Breast epithelium (tissue), 3 donors: ENCODE measurements around the gene ELAVL1.

Experiments used
- POLR2A ChIP-seq: fragments of 450-650 bp; IDR thresholded peaks from one replicate; pipeline ENCODE4 v1.6.1; 2016; ENCODE audit warnings: antibody characterized with exemption, mild to moderate bottlenecking, moderate library complexity
- TF ChIP-seq, protein P1 (sequence below), 3 donors: fragments of 450-650 bp; IDR thresholded peaks; one replicate each; pipeline ENCODE4 v1.5.1; 2016 to 2017; ENCODE audit warnings: antibody characterized with exemption in 3 of 3, mild to moderate bottlenecking in 3 of 3, moderate library complexity in 3 of 3

DNA sequence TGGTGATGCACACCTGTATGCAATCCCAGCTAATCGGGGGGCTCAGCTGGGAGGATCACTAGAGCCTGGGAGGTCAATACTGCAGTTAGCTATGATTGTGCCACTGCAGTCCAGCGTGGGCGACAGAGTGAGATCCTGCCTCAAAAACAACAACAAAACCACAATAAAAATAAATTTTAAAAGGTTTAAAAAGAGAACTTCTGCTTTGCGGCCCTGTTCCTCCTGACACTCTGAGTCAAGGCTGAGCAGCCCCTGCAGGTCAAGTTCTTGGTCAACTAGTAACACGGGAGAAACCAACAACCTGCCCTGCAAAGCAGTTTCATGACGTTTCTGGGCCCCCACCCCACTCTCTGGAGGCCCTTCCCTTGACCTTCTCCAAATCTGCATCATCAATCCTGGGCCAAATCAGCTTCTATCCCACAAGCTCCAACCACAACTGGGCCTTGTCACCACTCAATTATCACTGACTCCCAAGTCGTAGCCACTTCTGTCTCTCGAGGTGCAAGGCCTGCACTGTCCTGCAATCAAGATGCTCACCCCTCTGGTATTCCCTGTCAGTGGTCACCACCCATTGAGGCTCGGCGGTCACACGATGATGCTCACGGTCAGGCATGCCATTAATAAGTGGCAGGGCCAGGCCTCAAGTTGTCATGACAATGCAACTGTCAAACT lies 7.5 kb downstream of the ELAVL1 start:
- TF ChIP-seq, protein P1, sequence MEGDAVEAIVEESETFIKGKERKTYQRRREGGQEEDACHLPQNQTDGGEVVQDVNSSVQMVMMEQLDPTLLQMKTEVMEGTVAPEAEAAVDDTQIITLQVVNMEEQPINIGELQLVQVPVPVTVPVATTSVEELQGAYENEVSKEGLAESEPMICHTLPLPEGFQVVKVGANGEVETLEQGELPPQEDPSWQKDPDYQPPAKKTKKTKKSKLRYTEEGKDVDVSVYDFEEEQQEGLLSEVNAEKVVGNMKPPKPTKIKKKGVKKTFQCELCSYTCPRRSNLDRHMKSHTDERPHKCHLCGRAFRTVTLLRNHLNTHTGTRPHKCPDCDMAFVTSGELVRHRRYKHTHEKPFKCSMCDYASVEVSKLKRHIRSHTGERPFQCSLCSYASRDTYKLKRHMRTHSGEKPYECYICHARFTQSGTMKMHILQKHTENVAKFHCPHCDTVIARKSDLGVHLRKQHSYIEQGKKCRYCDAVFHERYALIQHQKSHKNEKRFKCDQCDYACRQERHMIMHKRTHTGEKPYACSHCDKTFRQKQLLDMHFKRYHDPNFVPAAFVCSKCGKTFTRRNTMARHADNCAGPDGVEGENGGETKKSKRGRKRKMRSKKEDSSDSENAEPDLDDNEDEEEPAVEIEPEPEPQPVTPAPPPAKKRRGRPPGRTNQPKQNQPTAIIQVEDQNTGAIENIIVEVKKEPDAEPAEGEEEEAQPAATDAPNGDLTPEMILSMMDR (IDR thresholded peaks at IDR 0.05): no peak
- TF ChIP-seq POLR2A: no peak
